ENCODE data around the gene NES.
"Not testable (repeated sequence)": the region's sequence is repeated elsewhere in the genome, so short reads cannot be mapped to it uniquely, and the experiment has no call there.

NES gene

GRCh38 chr1:156642265-156643048 lies 34.8 kb downstream of the NES start:
- no peak for DNase-seq

GRCh38 chr1:156641761-156642264 lies 35.4 kb downstream of the NES start, which contains the start of gene BCAN:
Gene BCAN (plus strand): TSS chr1:156642117. CDS start chr1:156646055, 3,938 bp downstream.
- no peak for DNase-seq

GRCh38 chr1:156640842-156641706 lies 36.1 kb downstream of the NES start:
- DNase-seq, result no peak

- no peak for DNase-seq
These were observed 37.6 kb downstream of the NES start for GRCh38 chr1:156639601-156640101.

GRCh38 chr1:156638189-156638985 lies 38.8 kb downstream of the NES start:
- no peak for DNase-seq

GRCh38 chr1:156632355-156632754 lies 44.9 kb downstream of the NES start:
- no peak for DNase-seq

GRCh38 chr1:156631152-156631551 lies 46.1 kb downstream of the NES start:
- not testable (repeated sequence) for DNase-seq

- no peak for DNase-seq
These were observed 47.3 kb downstream of the NES start for GRCh38 chr1:156629823-156630449.

GRCh38 chr1:156627313-156627880 lies 49.8 kb downstream of the NES start:
- peak; percentile 26 for DNase-seq

- no peak for DNase-seq
These were observed 51.1 kb downstream of the NES start for GRCh38 chr1:156626079-156626438.

- DNase-seq, result peak; percentile 41
These were observed 51.6 kb downstream of the NES start for GRCh38 chr1:156625436-156626078.

GRCh38 chr1:156624814-156625435 lies 52.3 kb downstream of the NES start:
- no peak for DNase-seq

- DNase-seq, result peak; percentile 39
These were observed 53.0 kb downstream of the NES start for GRCh38 chr1:156623946-156624813.

GRCh38 chr1:156622581-156623297 lies 54.5 kb downstream of the NES start:
- DNase-seq, result no peak

GRCh38 chr1:156619582-156619955 lies 57.6 kb downstream of the NES start:
- DNase-seq, result no peak

- no peak for DNase-seq
These were observed 58.2 kb downstream of the NES start, which contains the start of gene HAPLN2 for GRCh38 chr1:156618853-156619581. Gene HAPLN2 (plus strand): TSS chr1:156619415. CDS start chr1:156623491, 4,076 bp downstream.

All from activated CD4-positive, alpha-beta T cell treated with anti-CD3 and anti-CD28 coated beads, Interleukin-2, amount 50 U/mL, for 16 hours (primary cell).